ENCODE data around the gene ADGRG6. TPM values are rescaled to one million over a fixed set of nuclear protein-coding genes. Genes with fewer than 3 reads are reported as not detected.

Gene ADGRG6
- total RNA-seq, 1 experiment from 2014 or later, result 0.49 TPM

DNA sequence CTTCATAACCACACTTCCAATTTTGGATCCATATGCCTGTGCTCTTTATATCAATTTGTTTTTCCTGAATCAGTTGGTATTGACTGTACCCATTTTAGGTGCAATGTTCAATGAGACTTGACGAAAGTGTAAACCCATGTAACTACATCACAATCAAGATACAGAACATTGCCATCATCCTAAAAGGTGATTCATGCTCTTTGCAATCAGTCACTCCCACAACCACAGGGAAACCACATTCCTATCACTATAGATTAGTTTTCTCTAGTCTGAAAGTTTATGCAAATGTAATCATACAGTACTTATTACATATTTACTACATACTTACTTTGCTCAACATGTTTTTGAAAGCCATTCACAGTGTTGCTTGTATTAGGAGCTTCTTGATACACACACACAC lies 167.4 kb downstream of the ADGRG6 start:
- Histone ChIP-seq H3K27me3 (replicated peaks; ENCODE audit: insufficient read depth, low read depth, low read length, poor library complexity) (no peaks in the 10 kb centered on the region), H3K27ac (ENCODE audit: low read depth, low read length, poor library complexity, severe bottlenecking) (no peak overlapping the region), H3K36me3 (ENCODE audit: insufficient read depth, low read length, poor library complexity, severe bottlenecking) (no peaks in the 10 kb centered on the region), H3K4me1 (ENCODE audit: insufficient read depth, low read length, poor library complexity, severe bottlenecking) (no peaks in the 10 kb centered on the region), H3K4me3 (ENCODE audit: low read depth, low read length, poor library complexity, severe bottlenecking) (no peak overlapping the region), H3K9me3 (ENCODE audit: low read depth, low read length, poor library complexity, severe bottlenecking) (no peaks in the 10 kb centered on the region)
- no peak for DNase-seq (ENCODE audit: low spot score)
- TF ChIP-seq, protein P1, sequence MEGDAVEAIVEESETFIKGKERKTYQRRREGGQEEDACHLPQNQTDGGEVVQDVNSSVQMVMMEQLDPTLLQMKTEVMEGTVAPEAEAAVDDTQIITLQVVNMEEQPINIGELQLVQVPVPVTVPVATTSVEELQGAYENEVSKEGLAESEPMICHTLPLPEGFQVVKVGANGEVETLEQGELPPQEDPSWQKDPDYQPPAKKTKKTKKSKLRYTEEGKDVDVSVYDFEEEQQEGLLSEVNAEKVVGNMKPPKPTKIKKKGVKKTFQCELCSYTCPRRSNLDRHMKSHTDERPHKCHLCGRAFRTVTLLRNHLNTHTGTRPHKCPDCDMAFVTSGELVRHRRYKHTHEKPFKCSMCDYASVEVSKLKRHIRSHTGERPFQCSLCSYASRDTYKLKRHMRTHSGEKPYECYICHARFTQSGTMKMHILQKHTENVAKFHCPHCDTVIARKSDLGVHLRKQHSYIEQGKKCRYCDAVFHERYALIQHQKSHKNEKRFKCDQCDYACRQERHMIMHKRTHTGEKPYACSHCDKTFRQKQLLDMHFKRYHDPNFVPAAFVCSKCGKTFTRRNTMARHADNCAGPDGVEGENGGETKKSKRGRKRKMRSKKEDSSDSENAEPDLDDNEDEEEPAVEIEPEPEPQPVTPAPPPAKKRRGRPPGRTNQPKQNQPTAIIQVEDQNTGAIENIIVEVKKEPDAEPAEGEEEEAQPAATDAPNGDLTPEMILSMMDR (conservative IDR thresholded peaks at IDR 0.05; ENCODE audit: low read depth, low read length), result no peak
- TF ChIP-seq EZH2 (IDR thresholded peaks at IDR 0.05; ENCODE audit: borderline replicate concordance, low read depth, low read length, poor library complexity, severe bottlenecking), result no peak
- CTCF ChIA-PET, result no interaction called here
- intact Hi-C loops (cut with micrococcal nuclease; ENCODE audit: unreplicated experiment), result no loop called here
- BruUV-seq (replicated peaks), result no TSS peak
- POLR2A ChIA-PET (ENCODE audit: low non-redundant PET), result no interaction called here

GRCh38 chr6:142470421-142470820 lies 168.6 kb downstream of the ADGRG6 start:
- H3K4me1 ChIP-seq (ENCODE audit: insufficient read depth, low read length, poor library complexity, severe bottlenecking), result no peaks in the 10 kb centered on the region
- TF ChIP-seq, protein P1 (conservative IDR thresholded peaks at IDR 0.05; ENCODE audit: low read depth, low read length), result no peak
- TF ChIP-seq EZH2 (IDR thresholded peaks at IDR 0.05; ENCODE audit: borderline replicate concordance, low read depth, low read length, poor library complexity, severe bottlenecking), result no peak
- no peaks in the 10 kb centered on the region for H3K27me3 ChIP-seq (replicated peaks; ENCODE audit: insufficient read depth, low read depth, low read length, poor library complexity)
- no peaks in the 10 kb centered on the region for H3K9me3 ChIP-seq (ENCODE audit: low read depth, low read length, poor library complexity, severe bottlenecking)
- no peak overlapping the region for H3K4me3 ChIP-seq (ENCODE audit: low read depth, low read length, poor library complexity, severe bottlenecking)
- no peak overlapping the region for H3K27ac ChIP-seq (ENCODE audit: low read depth, low read length, poor library complexity, severe bottlenecking)
- BruUV-seq (replicated peaks), result no TSS peak
- POLR2A ChIA-PET (ENCODE audit: low non-redundant PET), result no interaction called here
- DNase-seq (ENCODE audit: low spot score), result no peak
- no peaks in the 10 kb centered on the region for H3K36me3 ChIP-seq (ENCODE audit: insufficient read depth, low read length, poor library complexity, severe bottlenecking)
- intact Hi-C loops (cut with micrococcal nuclease; ENCODE audit: unreplicated experiment), result loop anchor here (10.0 kb wide), 2 partner anchors 224 to 1544 kb away; no protein-coding TSS in a partner anchor
- CTCF ChIA-PET, result no interaction called here

DNA sequence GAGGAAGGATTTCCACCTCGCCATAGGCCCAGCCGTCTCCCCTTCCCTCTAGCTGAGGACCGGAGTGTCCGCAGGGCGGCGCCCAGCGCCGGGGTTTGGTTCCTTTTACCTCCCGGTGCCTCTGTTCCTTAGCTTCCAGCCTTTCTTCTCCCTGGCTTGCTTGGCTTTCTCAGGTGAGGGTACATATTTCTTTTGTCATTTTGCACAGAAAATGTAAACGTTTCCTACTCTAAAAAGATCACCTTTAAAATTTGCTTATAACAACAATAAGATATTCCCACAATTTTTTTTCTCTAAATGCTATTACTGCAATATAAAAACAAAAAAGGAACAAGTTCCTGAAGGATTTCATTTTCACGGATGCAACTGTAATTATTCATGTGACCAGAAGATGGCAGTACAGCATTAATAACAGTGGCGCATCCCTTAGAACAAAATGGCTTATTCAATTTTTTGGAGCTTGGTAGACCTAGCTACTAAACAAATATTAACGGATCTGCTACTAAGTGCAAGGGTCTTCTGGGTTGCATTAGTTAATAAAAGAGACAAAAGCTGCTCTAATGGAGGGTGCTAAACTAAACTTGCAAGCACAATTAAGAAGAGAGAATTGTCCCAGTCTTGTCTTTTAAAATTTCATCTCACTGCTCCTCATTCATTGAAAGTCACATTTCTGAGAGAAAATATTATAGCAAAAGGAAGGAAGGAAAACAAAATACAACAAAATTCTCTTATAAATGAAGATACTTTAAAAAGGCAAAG lies 172.9 kb downstream of the ADGRG6 start:
- intact Hi-C loops (cut with micrococcal nuclease; ENCODE audit: unreplicated experiment), result loop anchor here (1.0 to 10.0 kb wide), 4 partner anchors 64 to 1540 kb away; no protein-coding TSS in a partner anchor
- TF ChIP-seq EZH2 (IDR thresholded peaks at IDR 0.05; ENCODE audit: borderline replicate concordance, low read depth, low read length, poor library complexity, severe bottlenecking), result no peak
- TF ChIP-seq, protein P1 (conservative IDR thresholded peaks at IDR 0.05; ENCODE audit: low read depth, low read length), result peak; percentile 78
- ChIA-PET POLR2A (ENCODE audit: low non-redundant PET) (no interaction called here), CTCF (interaction anchor here (0.6 to 1.5 kb wide), 13 partner anchors 14 to 953 kb away, joined by 3 to 11 read pairs (median 3); partner anchors contain the start of genes ADGRG6, NMBR and VTA1)
- Histone ChIP-seq H3K4me3 (ENCODE audit: low read depth, low read length, poor library complexity, severe bottlenecking) (no peak overlapping the region), H3K4me1 (ENCODE audit: insufficient read depth, low read length, poor library complexity, severe bottlenecking) (peaks cover 2% of the 10 kb centered on the region), H3K27me3 (replicated peaks; ENCODE audit: insufficient read depth, low read depth, low read length, poor library complexity) (no peaks in the 10 kb centered on the region), H3K36me3 (ENCODE audit: insufficient read depth, low read length, poor library complexity, severe bottlenecking) (no peaks in the 10 kb centered on the region), H3K9me3 (ENCODE audit: low read depth, low read length, poor library complexity, severe bottlenecking) (no peaks in the 10 kb centered on the region), H3K27ac (ENCODE audit: low read depth, low read length, poor library complexity, severe bottlenecking) (no peak overlapping the region)
- no TSS peak for BruUV-seq (replicated peaks)
- DNase-seq (ENCODE audit: low spot score), result peak; percentile 65

Data from A673 (cell line).